DOHH2 (cell line): ENCODE results near the gene TMEM181.

ENCODE experiments used
- H3F3A ChIP-seq: fragments of 200-600 bp; sonication (generic), shearing (Covaris generic); 2 replicates; pipeline ENCODE4 v1.6.0; 2016; ENCODE audit warnings: antibody characterized with exemption, mild to moderate bottlenecking; ENCODE audit not compliant: control insufficient read depth, insufficient read depth
- H3K27ac ChIP-seq: fragments of 200-600 bp; sonication (generic); 2 replicates; pipeline ENCODE4 v1.5.1; 2014; ENCODE audit warnings: low read depth, mild to moderate bottlenecking, low read length, moderate library complexity
- H3K27me3 ChIP-seq: fragments of 200-600 bp; sonication (generic); 2 replicates; pipeline ENCODE4 v1.6.1; 2014; ENCODE audit warnings: mild to moderate bottlenecking, low read length, mixed read lengths; ENCODE audit not compliant: control insufficient read depth
- H3K36me3 ChIP-seq: fragments of 200-600 bp; sonication (generic); 2 replicates; pipeline ENCODE4 v1.6.1; 2014; ENCODE audit warnings: mild to moderate bottlenecking, low read length, moderate library complexity, mixed read lengths; ENCODE audit not compliant: control insufficient read depth
- H3K4me1 ChIP-seq: fragments of 200-600 bp; sonication (generic); 2 replicates; pipeline ENCODE4 v1.6.1; 2014; ENCODE audit warnings: mild to moderate bottlenecking, low read length, mixed read lengths; ENCODE audit not compliant: control insufficient read depth
- H3K4me2 ChIP-seq: fragments of 200-600 bp; sonication (generic); 2 replicates; pipeline ENCODE4 v1.6.0; 2014; ENCODE audit warnings: mild to moderate bottlenecking, low read length, moderate library complexity
- H3K4me3 ChIP-seq: fragments of 200-600 bp; sonication (generic); 2 replicates; pipeline ENCODE4 v1.5.1; 2014; ENCODE audit warnings: mild to moderate bottlenecking, low read length, mixed read lengths
- H3K79me2 ChIP-seq: fragments of 200-600 bp; sonication (generic); 2 replicates; pipeline ENCODE4 v1.6.1; 2014; ENCODE audit warnings: mild to moderate bottlenecking, low read length, mixed read lengths; ENCODE audit not compliant: control insufficient read depth
- H3K9me2 ChIP-seq: fragments of 200-600 bp; sonication (generic); replicated peaks from 2 replicates; pipeline ENCODE4 v1.6.1; 2014; ENCODE audit warnings: mild to moderate bottlenecking, low read length, mixed read lengths; ENCODE audit not compliant: control insufficient read depth
- H3K9me3 ChIP-seq: fragments of 200-600 bp; sonication (generic); 2 replicates; pipeline ENCODE4 v1.6.1; 2014; ENCODE audit warnings: antibody characterized with exemption, low read length, mixed read lengths; ENCODE audit not compliant: control insufficient read depth, insufficient read depth
- H4K20me1 ChIP-seq: fragments of 200-600 bp; sonication (generic); 2 replicates; pipeline ENCODE4 v1.6.0; 2014; ENCODE audit warnings: low read depth, mild to moderate bottlenecking, antibody characterized with exemption, low read length, moderate library complexity; ENCODE audit not compliant: control insufficient read depth, insufficient read depth
- EZH2phosphoT487 ChIP-seq: fragments of 200-600 bp; sonication (generic); IDR thresholded peaks from 2 replicates; pipeline ENCODE4 v1.6.1; 2017; ENCODE audit warnings: borderline replicate concordance, mild to moderate bottlenecking, antibody characterized with exemption, low read length, moderate library complexity, mixed read lengths
- TF ChIP-seq, protein P1 (sequence below): fragments of 200-600 bp; sonication (generic); IDR thresholded peaks from one replicate; pipeline ENCODE4 v1.5.1; 2014; ENCODE audit warnings: antibody characterized with exemption, mild to moderate bottlenecking, low read depth, low read length; ENCODE audit not compliant: poor library complexity, severe bottlenecking

The TMEM181 gene

DNA sequence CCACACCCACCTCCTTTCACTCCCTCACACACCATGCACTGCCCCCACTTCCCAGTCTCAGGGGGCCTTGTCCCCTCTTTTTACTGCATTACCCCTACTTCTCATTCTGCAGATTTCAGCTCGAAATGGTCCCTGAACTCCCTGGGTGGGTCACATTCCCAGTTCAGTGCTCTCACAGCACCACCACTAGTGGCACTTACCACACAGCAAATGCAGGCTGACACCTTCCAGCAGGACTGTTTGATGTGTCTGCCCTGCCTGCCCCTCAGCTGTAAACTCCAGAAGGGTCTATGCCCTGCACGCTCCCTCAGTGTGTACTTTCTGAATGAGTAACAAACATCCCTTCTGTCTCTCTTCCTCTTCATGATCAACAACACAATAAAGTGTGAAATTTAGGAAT, 80.6 kb downstream of the TMEM181 start:
- Histone ChIP-seq H3K79me2 (peaks cover 28% of the 10 kb centered on the region), H3K36me3 (peaks cover 31% of the 10 kb centered on the region), H3K4me1 (peaks cover 18% of the 10 kb centered on the region), H3K27me3 (peaks cover 4% of the 10 kb centered on the region), H3K4me3 (no peak overlapping the region), H4K20me1 (0 out of 2 replicates have a peak, but pooled peaks cover 5% of the 10 kb centered on the region), H3F3A (peaks cover 2% of the 10 kb centered on the region; the same call in 1 of the 2 replicates), H3K9me2 (no peaks in the 10 kb centered on the region), H3K9me3 (no peaks in the 10 kb centered on the region), H3K27ac (no peak overlapping the region), H3K4me2 (no peak overlapping the region)
- TF ChIP-seq, protein P1, sequence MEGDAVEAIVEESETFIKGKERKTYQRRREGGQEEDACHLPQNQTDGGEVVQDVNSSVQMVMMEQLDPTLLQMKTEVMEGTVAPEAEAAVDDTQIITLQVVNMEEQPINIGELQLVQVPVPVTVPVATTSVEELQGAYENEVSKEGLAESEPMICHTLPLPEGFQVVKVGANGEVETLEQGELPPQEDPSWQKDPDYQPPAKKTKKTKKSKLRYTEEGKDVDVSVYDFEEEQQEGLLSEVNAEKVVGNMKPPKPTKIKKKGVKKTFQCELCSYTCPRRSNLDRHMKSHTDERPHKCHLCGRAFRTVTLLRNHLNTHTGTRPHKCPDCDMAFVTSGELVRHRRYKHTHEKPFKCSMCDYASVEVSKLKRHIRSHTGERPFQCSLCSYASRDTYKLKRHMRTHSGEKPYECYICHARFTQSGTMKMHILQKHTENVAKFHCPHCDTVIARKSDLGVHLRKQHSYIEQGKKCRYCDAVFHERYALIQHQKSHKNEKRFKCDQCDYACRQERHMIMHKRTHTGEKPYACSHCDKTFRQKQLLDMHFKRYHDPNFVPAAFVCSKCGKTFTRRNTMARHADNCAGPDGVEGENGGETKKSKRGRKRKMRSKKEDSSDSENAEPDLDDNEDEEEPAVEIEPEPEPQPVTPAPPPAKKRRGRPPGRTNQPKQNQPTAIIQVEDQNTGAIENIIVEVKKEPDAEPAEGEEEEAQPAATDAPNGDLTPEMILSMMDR, result no peak
- no peak for TF ChIP-seq EZH2phosphoT487

DNA sequence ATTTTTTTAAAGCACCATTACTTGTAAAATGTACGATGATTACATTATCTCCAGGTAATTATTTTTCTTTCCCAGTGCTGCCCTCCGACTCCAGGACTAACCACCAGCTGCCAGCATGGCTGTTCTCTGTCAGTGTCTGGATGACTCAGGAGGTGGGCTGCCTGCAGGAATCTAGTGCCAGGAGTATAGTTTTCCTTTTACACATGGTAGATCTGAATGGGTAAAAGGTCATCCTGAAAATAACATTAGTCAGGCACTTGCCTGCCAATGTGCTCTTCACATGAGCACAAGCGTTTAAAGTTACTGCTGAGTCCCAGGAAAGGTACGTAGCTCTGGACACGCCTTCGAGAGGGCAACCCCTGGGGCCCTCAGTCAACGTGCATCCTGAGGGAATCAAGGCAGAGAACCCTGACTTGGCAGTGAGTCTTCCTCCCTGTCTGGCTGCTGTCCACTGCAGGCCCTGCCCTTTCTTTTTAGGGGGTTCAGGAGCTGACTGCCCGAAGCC, 82.3 kb downstream of the TMEM181 start:
- H3K9me2 ChIP-seq, result no peaks in the 10 kb centered on the region
- H3K36me3 ChIP-seq, result peaks cover 19% of the 10 kb centered on the region
- H3K79me2 ChIP-seq, result peaks cover 28% of the 10 kb centered on the region
- H3K4me3 ChIP-seq, result no peak overlapping the region
- no peak overlapping the region for H3K27ac ChIP-seq
- H3K4me1 ChIP-seq, result peaks cover 19% of the 10 kb centered on the region
- peaks cover 3% of the 10 kb centered on the region; the same call in 1 of the 2 replicates for H3F3A ChIP-seq
- H3K4me2 ChIP-seq, result 0 out of 2 replicates have a peak overlapping the region, but pooled peaks have one; percentile 65
- H3K9me3 ChIP-seq, result no peaks in the 10 kb centered on the region
- TF ChIP-seq, protein P1, result no peak
- no peak for TF ChIP-seq EZH2phosphoT487
- peaks cover 9% of the 10 kb centered on the region for H3K27me3 ChIP-seq
- 0 out of 2 replicates have a peak, but pooled peaks cover 5% of the 10 kb centered on the region for H4K20me1 ChIP-seq

DNA sequence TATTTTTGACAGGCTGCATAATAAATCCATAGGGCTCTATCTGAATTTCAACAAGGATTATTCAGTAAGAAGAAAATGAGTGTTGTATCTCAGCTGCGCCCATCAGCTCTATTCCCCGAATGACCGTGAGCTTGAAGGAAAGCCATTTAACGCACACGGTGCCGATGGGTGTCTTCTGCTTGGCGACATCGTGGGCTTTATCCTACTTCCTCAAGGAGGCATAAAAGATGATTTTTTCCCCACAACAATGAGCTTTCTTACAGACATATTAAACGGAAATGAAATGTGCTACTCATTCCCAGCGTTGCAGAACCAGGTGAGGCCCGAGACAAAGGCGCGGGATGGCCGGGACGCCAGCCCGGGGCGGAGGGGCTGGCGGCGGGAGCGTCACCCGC, 83.9 kb downstream of the TMEM181 start:
- Histone ChIP-seq H3K9me3 (no peaks in the 10 kb centered on the region), H3K27me3 (peaks cover 13% of the 10 kb centered on the region), H3F3A (peaks cover 4% of the 10 kb centered on the region; the same call in 1 of the 2 replicates), H3K4me3 (peak overlapping the region; percentile 73), H3K4me2 (peak overlapping the region; percentile 65), H3K9me2 (no peaks in the 10 kb centered on the region), H3K27ac (no peak overlapping the region), H3K36me3 (peaks cover 13% of the 10 kb centered on the region), H3K79me2 (peaks cover 28% of the 10 kb centered on the region), H4K20me1 (0 out of 2 replicates have a peak, but pooled peaks cover 5% of the 10 kb centered on the region), H3K4me1 (peaks cover 19% of the 10 kb centered on the region)
- no peak for TF ChIP-seq EZH2phosphoT487
- TF ChIP-seq, protein P1, result no peak
